Naive thymus-derived CD4-positive, alpha-beta T cell (primary cell): ENCODE measurements around the gene HOXA3. TPM values are rescaled to one million over a fixed set of nuclear protein-coding genes. Genes with fewer than 3 reads are reported as not detected.

Experiments used
- ATAC-seq: fragments of 150-1000 bp; cut with Tn5 transposase; 2 replicates; pipeline ENCODE4 v1.10.0; 2021; ENCODE audit warnings: mild to moderate bottlenecking, moderate library complexity
- CTCF ChIA-PET: fragments of 350-600 bp; sonication (Branson Sonifier 250); formaldehyde crosslinking; loops from one replicate; lab custom pipeline; 2021; ENCODE audit warnings: antibody characterized with exemption; lab: Charles Lee
- POLR2A ChIA-PET: fragments of 350-600 bp; sonication (Branson Sonifier 250); formaldehyde crosslinking; loops from one replicate; lab custom pipeline; 2021; ENCODE audit warnings: antibody characterized with exemption, inconsistent platforms; lab: Charles Lee
- DNase-seq, 9 donors: peaks; one replicate each; pipeline versions ENCODE4 v3.0.0 to v3.0.0-alpha.2; 2020 to 2022; ENCODE audit warnings: mixed read lengths in 1 of 9
- H3K27ac ChIP-seq: one replicate; pipeline ENCODE4 v1.7.0; 2013; ENCODE audit warnings: mild to moderate bottlenecking, low read depth, low read length, moderate library complexity
- H3K27me3 ChIP-seq, 2 donors: one replicate each; pipeline ENCODE4 v1.7.0; 2013; ENCODE audit warnings: low read length in 2 of 2, mild to moderate bottlenecking in 2 of 2, moderate library complexity in 2 of 2; ENCODE audit not compliant: control insufficient read depth in 2 of 2, insufficient read depth in 2 of 2
- H3K36me3 ChIP-seq, 3 experiments: 1 replicate in 2 of 3; 2 replicates in 1 of 3; pipeline ENCODE4 v1.7.0; 2013; ENCODE audit warnings: low read length in 3 of 3, mild to moderate bottlenecking in 3 of 3, moderate library complexity in 1 of 3; ENCODE audit not compliant: insufficient read depth in 3 of 3, control insufficient read depth in 2 of 3
- H3K4me1 ChIP-seq, 2 donors: one replicate each; pipeline ENCODE4 v1.7.0; 2013; ENCODE audit warnings: low read length in 2 of 2, mild to moderate bottlenecking in 2 of 2, moderate library complexity in 1 of 2; ENCODE audit not compliant: control insufficient read depth in 2 of 2, insufficient read depth in 2 of 2
- H3K4me3 ChIP-seq: 2 replicates; pipeline ENCODE4 v1.7.0; 2013; ENCODE audit warnings: mild to moderate bottlenecking, low read length
- H3K9me3 ChIP-seq, 3 experiments: 1 replicate in 2 of 3; 2 replicates in 1 of 3; pipeline ENCODE4 v1.7.0; 2013; ENCODE audit warnings: low read length in 3 of 3; ENCODE audit not compliant: control insufficient read depth in 2 of 3
- H3K27ac Mint-ChIP-seq, 9 donors: one replicate each; pipeline ENCODE4 v1.8.0; 2020 to 2022; ENCODE audit warnings: mixed read lengths in 9 of 9, mild to moderate bottlenecking in 8 of 9, moderate library complexity in 5 of 9, inconsistent platforms in 2 of 9
- H3K27me3 Mint-ChIP-seq, 5 donors: one replicate each; pipeline ENCODE4 v1.8.0; 2021 to 2022; ENCODE audit warnings: mixed read lengths in 5 of 5, mild to moderate bottlenecking in 1 of 5
- H3K36me3 Mint-ChIP-seq, 5 donors: one replicate each; pipeline ENCODE4 v1.8.0; 2020 to 2022; ENCODE audit warnings: mixed read lengths in 5 of 5, mild to moderate bottlenecking in 3 of 5, inconsistent platforms in 1 of 5
- H3K4me1 Mint-ChIP-seq, 7 donors: one replicate each; pipeline ENCODE4 v1.8.0; 2020 to 2022; ENCODE audit warnings: mixed read lengths in 7 of 7, mild to moderate bottlenecking in 3 of 7, inconsistent platforms in 1 of 7
- H3K4me3 Mint-ChIP-seq, 10 donors: one replicate each; pipeline ENCODE4 v1.8.0; 2020 to 2022; ENCODE audit warnings: mild to moderate bottlenecking in 10 of 10, mixed read lengths in 10 of 10, moderate library complexity in 6 of 10, inconsistent platforms in 2 of 10
- H3K9me3 Mint-ChIP-seq, 11 donors: one replicate each; pipeline ENCODE4 v1.8.0; 2020 to 2022; ENCODE audit warnings: mixed read lengths in 11 of 11, mild to moderate bottlenecking in 4 of 11, inconsistent platforms in 1 of 11, moderate library complexity in 1 of 11
- intact Hi-C, 2 donors: fragments of 100-400 bp; cut with micrococcal nuclease; formaldehyde crosslinking; loops; one replicate each; pipeline ENCODE4 v1.15.1; 2023
- polyA plus RNA-seq, 2 donors: library from polyadenylated mRNA; unstranded; fragments of 300-500 nt; fragmentation: Illumina TruSeq; gene quantifications; one replicate each; pipeline ENCODE4 v1.2.3, GENCODE V29; 2021
- total RNA-seq, 6 experiments: library from RNA in 5 of 6; stranded (reverse) in 5 of 6; gene quantifications; 1 replicate in 5 of 6; 2 replicates in 1 of 6; pipeline ENCODE4 v1.2.3 and lab custom pipeline; 2021 to 2026

The HOXA3 gene
- total and polyA plus RNA-seq, 7 experiments from 2014 or later = 0.12 TPM; not detected in 6

GRCh38 chr7:27114881-27115220 is 37.5 kb downstream of the HOXA3 start:
- intact Hi-C loops = no loop called here
- no peak overlapping the region for H3K27ac ChIP-seq
- H3K36me3 Mint-ChIP-seq = no peaks in the 10 kb centered on the region
- H3K4me3 ChIP-seq = no peak overlapping the region
- no peaks in the 10 kb centered on the region for H3K4me1 Mint-ChIP-seq
- ATAC-seq (no peak), DNase-seq (no peak)
- POLR2A ChIA-PET = no interaction called here
- H3K36me3 ChIP-seq = no peaks in the 10 kb centered on the region
- H3K9me3 ChIP-seq = no peaks in the 10 kb centered on the region
- CTCF ChIA-PET = no interaction called here
- no peak overlapping the region for H3K27ac Mint-ChIP-seq
- H3K27me3 Mint-ChIP-seq = peaks cover 0 to 24% (median 7%) of the 10 kb centered on the region in 5 donors
- H3K9me3 Mint-ChIP-seq = no peaks in the 10 kb centered on the region
- no peaks in the 10 kb centered on the region for H3K4me1 ChIP-seq
- H3K4me3 Mint-ChIP-seq = no peak overlapping the region
- no peaks in the 10 kb centered on the region for H3K27me3 ChIP-seq

GRCh38 chr7:27113991-27114769 is 38.2 kb downstream of the HOXA3 start:
- Mint-ChIP-seq H3K4me1 (no peaks in the 10 kb centered on the region), H3K36me3 (no peaks in the 10 kb centered on the region), H3K4me3 (no peak overlapping the region), H3K9me3 (no peaks in the 10 kb centered on the region), H3K27ac (no peak overlapping the region), H3K27me3 (peaks cover 0 to 24% (median 7%) of the 10 kb centered on the region in 5 donors)
- ATAC-seq = no peak
- DNase-seq = no peak
- intact Hi-C loops = no loop called here
- no peaks in the 10 kb centered on the region for H3K27me3 ChIP-seq
- no peaks in the 10 kb centered on the region for H3K36me3 ChIP-seq
- ChIA-PET CTCF (interaction anchor here (0.6 kb wide), 1 partner anchor 35 kb away, joined by 3 read pairs; no protein-coding TSS in a partner anchor), POLR2A (no interaction called here)
- no peaks in the 10 kb centered on the region for H3K4me1 ChIP-seq
- no peak overlapping the region for H3K27ac ChIP-seq
- H3K4me3 ChIP-seq = no peak overlapping the region
- no peaks in the 10 kb centered on the region for H3K9me3 ChIP-seq

- POLR2A ChIA-PET = no interaction called here
- H3K36me3 Mint-ChIP-seq = peaks cover 0 to 3% (median 0%) of the 10 kb centered on the region in 5 donors
Measured at GRCh38 chr7:27112955-27113949, 39.1 kb downstream of the HOXA3 start.

GRCh38 chr7:27112361-27112760 is 40.0 kb downstream of the HOXA3 start:
- no peak for ATAC-seq
- H3K27ac Mint-ChIP-seq = no peak overlapping the region

More at GRCh38 chr7:27112955-27113949, 39.1 kb downstream of the HOXA3 start:
- no peaks in the 10 kb centered on the region for H3K4me1 Mint-ChIP-seq
- no peaks in the 10 kb centered on the region for H3K9me3 Mint-ChIP-seq
- no peaks in the 10 kb centered on the region for H3K9me3 ChIP-seq
- no peaks in the 10 kb centered on the region for H3K27me3 ChIP-seq
- peaks cover 0 to 20% (median 7%) of the 10 kb centered on the region in 5 donors for H3K27me3 Mint-ChIP-seq
- no peak overlapping the region for H3K4me3 Mint-ChIP-seq
- no peak overlapping the region for H3K27ac Mint-ChIP-seq
- no peak overlapping the region for H3K27ac ChIP-seq
- ATAC-seq (no peak), DNase-seq (no peak)
- intact Hi-C loops = no loop called here
- no peaks in the 10 kb centered on the region for H3K4me1 ChIP-seq
- CTCF ChIA-PET = no interaction called here
- no peak overlapping the region for H3K4me3 ChIP-seq
- no peaks in the 10 kb centered on the region for H3K36me3 ChIP-seq

GRCh38 chr7:27111751-27112277 is 40.6 kb downstream of the HOXA3 start:
- Mint-ChIP-seq H3K27me3 (peaks cover 4 to 14% (median 6%) of the 10 kb centered on the region in 5 donors), H3K36me3 (peaks cover 0 to 3% (median 0%) of the 10 kb centered on the region in 5 donors), H3K4me1 (no peaks in the 10 kb centered on the region), H3K27ac (no peak overlapping the region), H3K4me3 (no peak overlapping the region), H3K9me3 (peaks cover 0 to 4% (median 0%) of the 10 kb centered on the region in 11 donors)
- CTCF ChIA-PET = no interaction called here
- no peak overlapping the region for H3K27ac ChIP-seq
- DNase-seq = no peak
- H3K9me3 ChIP-seq = no peaks in the 10 kb centered on the region
- no peak for ATAC-seq
- H3K27me3 ChIP-seq = no peaks in the 10 kb centered on the region
- no peaks in the 10 kb centered on the region for H3K4me1 ChIP-seq
- H3K36me3 ChIP-seq = no peaks in the 10 kb centered on the region
- intact Hi-C loops = no loop called here
- POLR2A ChIA-PET = no interaction called here
- H3K4me3 ChIP-seq = no peak overlapping the region

More at GRCh38 chr7:27112361-27112760, 40.0 kb downstream of the HOXA3 start:
- CTCF ChIA-PET = no interaction called here
- Histone ChIP-seq H3K9me3 (no peaks in the 10 kb centered on the region), H3K27me3 (no peaks in the 10 kb centered on the region), H3K4me3 (no peak overlapping the region), H3K36me3 (no peaks in the 10 kb centered on the region), H3K27ac (no peak overlapping the region), H3K4me1 (no peaks in the 10 kb centered on the region)
- POLR2A ChIA-PET = no interaction called here
- H3K36me3 Mint-ChIP-seq = peaks cover 0 to 3% (median 0%) of the 10 kb centered on the region in 5 donors
- H3K27me3 Mint-ChIP-seq = peaks cover 4 to 14% (median 5%) of the 10 kb centered on the region in 5 donors
- H3K4me3 Mint-ChIP-seq = no peak overlapping the region
- H3K9me3 Mint-ChIP-seq = peaks cover 0 to 4% (median 0%) of the 10 kb centered on the region in 11 donors
- H3K4me1 Mint-ChIP-seq = no peaks in the 10 kb centered on the region
- intact Hi-C loops = no loop called here
- no peak for DNase-seq

GRCh38 chr7:27111042-27111750 is 41.2 kb downstream of the HOXA3 start:
- ATAC-seq = no peak
- H3K27me3 Mint-ChIP-seq = peaks cover 5 to 15% (median 7%) of the 10 kb centered on the region in 5 donors
- Histone ChIP-seq H3K4me3 (no peak overlapping the region), H3K9me3 (no peaks in the 10 kb centered on the region), H3K36me3 (no peaks in the 10 kb centered on the region), H3K27ac (no peak overlapping the region), H3K27me3 (no peaks in the 10 kb centered on the region), H3K4me1 (no peaks in the 10 kb centered on the region)
- DNase-seq = no peak
- H3K36me3 Mint-ChIP-seq = peaks cover 0 to 3% (median 0%) of the 10 kb centered on the region in 5 donors
- H3K9me3 Mint-ChIP-seq = peaks cover 0 to 4% (median 0%) of the 10 kb centered on the region in 11 donors
- ChIA-PET CTCF (no interaction called here), POLR2A (no interaction called here)
- no peak overlapping the region for H3K27ac Mint-ChIP-seq
- no peak overlapping the region for H3K4me3 Mint-ChIP-seq
- intact Hi-C loops = no loop called here
- H3K4me1 Mint-ChIP-seq = no peaks in the 10 kb centered on the region
